A549 (cell line): Measurements from ENCODE around the gene MAGI2.

Experiments
- CHD2 ChIP-seq: fragments of 150-350 bp; IDR thresholded peaks from 2 replicates; pipeline ENCODE4 v1.6.1; 2014; ENCODE audit warnings: low read length; ENCODE audit not compliant: partially characterized antibody
- EP300 ChIP-seq, 2 experiments: fragments of >200 bp; sonication (Bioruptor Twin); formaldehyde crosslinking; IDR thresholded peaks; 2 replicates in 1 of 2; 3 replicates in 1 of 2; pipeline ENCODE4 v1.6.1; 2016 to 2017
- HDAC2 ChIP-seq: fragments of 200-600 bp; sonication (generic); IDR thresholded peaks from 2 replicates; pipeline ENCODE4 v1.6.1; 2016
- MAX ChIP-seq: IDR thresholded peaks from 2 replicates; pipeline ENCODE4 v1.6.1; 2012
- POLR2A ChIP-seq: IDR thresholded peaks from 2 replicates; pipeline ENCODE4 v1.6.1; 2012; ENCODE audit warnings: mild to moderate bottlenecking, low read length
- SMC3 ChIP-seq: fragments of >200 bp; sonication (Bioruptor Twin); formaldehyde crosslinking; IDR thresholded peaks from 3 replicates; pipeline ENCODE4 v1.6.1; 2018; ENCODE audit warnings: inconsistent platforms
- USF2 ChIP-seq: fragments of 450-650 bp; IDR thresholded peaks from 2 replicates; pipeline ENCODE4 v1.6.1; 2014; ENCODE audit warnings: antibody characterized with exemption
- TF ChIP-seq, protein P1 (sequence below): fragments of >200 bp; sonication (Bioruptor Twin); formaldehyde crosslinking; IDR thresholded peaks from 3 replicates; pipeline ENCODE4 v1.5.1; 2016
- TF ChIP-seq, protein P2 (sequence below): IDR thresholded peaks from 2 replicates; pipeline ENCODE4 v1.6.1; 2012
- TF ChIP-seq, protein P3 (sequence below): fragments of 200-600 bp; sonication (generic); IDR thresholded peaks from 2 replicates; pipeline ENCODE4 v1.6.1; 2016; ENCODE audit warnings: antibody characterized with exemption, mild to moderate bottlenecking, moderate library complexity

- TF ChIP-seq, protein P1, sequence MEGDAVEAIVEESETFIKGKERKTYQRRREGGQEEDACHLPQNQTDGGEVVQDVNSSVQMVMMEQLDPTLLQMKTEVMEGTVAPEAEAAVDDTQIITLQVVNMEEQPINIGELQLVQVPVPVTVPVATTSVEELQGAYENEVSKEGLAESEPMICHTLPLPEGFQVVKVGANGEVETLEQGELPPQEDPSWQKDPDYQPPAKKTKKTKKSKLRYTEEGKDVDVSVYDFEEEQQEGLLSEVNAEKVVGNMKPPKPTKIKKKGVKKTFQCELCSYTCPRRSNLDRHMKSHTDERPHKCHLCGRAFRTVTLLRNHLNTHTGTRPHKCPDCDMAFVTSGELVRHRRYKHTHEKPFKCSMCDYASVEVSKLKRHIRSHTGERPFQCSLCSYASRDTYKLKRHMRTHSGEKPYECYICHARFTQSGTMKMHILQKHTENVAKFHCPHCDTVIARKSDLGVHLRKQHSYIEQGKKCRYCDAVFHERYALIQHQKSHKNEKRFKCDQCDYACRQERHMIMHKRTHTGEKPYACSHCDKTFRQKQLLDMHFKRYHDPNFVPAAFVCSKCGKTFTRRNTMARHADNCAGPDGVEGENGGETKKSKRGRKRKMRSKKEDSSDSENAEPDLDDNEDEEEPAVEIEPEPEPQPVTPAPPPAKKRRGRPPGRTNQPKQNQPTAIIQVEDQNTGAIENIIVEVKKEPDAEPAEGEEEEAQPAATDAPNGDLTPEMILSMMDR, result no peak
- no peak for TF ChIP-seq POLR2A
- TF ChIP-seq USF2, result no peak
- no peak for TF ChIP-seq MAX
- TF ChIP-seq CHD2, result no peak
- no peak for TF ChIP-seq SMC3
- TF ChIP-seq EP300 (IDR thresholded peaks at IDR 0.05), result no peak
- TF ChIP-seq, protein P2, sequence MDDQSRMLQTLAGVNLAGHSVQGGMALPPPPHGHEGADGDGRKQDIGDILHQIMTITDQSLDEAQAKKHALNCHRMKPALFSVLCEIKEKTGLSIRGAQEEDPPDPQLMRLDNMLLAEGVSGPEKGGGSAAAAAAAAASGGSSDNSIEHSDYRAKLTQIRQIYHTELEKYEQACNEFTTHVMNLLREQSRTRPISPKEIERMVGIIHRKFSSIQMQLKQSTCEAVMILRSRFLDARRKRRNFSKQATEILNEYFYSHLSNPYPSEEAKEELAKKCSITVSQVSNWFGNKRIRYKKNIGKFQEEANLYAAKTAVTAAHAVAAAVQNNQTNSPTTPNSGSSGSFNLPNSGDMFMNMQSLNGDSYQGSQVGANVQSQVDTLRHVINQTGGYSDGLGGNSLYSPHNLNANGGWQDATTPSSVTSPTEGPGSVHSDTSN, result no peak
- TF ChIP-seq, protein P3, sequence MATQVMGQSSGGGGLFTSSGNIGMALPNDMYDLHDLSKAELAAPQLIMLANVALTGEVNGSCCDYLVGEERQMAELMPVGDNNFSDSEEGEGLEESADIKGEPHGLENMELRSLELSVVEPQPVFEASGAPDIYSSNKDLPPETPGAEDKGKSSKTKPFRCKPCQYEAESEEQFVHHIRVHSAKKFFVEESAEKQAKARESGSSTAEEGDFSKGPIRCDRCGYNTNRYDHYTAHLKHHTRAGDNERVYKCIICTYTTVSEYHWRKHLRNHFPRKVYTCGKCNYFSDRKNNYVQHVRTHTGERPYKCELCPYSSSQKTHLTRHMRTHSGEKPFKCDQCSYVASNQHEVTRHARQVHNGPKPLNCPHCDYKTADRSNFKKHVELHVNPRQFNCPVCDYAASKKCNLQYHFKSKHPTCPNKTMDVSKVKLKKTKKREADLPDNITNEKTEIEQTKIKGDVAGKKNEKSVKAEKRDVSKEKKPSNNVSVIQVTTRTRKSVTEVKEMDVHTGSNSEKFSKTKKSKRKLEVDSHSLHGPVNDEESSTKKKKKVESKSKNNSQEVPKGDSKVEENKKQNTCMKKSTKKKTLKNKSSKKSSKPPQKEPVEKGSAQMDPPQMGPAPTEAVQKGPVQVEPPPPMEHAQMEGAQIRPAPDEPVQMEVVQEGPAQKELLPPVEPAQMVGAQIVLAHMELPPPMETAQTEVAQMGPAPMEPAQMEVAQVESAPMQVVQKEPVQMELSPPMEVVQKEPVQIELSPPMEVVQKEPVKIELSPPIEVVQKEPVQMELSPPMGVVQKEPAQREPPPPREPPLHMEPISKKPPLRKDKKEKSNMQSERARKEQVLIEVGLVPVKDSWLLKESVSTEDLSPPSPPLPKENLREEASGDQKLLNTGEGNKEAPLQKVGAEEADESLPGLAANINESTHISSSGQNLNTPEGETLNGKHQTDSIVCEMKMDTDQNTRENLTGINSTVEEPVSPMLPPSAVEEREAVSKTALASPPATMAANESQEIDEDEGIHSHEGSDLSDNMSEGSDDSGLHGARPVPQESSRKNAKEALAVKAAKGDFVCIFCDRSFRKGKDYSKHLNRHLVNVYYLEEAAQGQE, result no peak
- no peak for TF ChIP-seq HDAC2
Measured at GRCh38 chr7:78399033-78399769, 1054.3 kb downstream of the MAGI2 start.
